Measurements from ENCODE around the gene MEN1.

Gene MEN1

GRCh38 chr11:64834723-64835615 is 24.6 kb upstream of the MEN1 start (continued):
- TF ChIP-seq ZSCAN4 (tag by site-specific recombination; IDR thresholded peaks at IDR 0.05) (no peak), ZNF626 (tag by site-specific recombination; IDR thresholded peaks at IDR 0.05) (no peak), ZNF837 (tag by site-specific recombination; IDR thresholded peaks at IDR 0.05) (no peak), ZNF26 (tag by site-specific recombination; IDR thresholded peaks at IDR 0.05) (no peak), ZBTB48 (tag by site-specific recombination; IDR thresholded peaks at IDR 0.05) (no peak), ZNF24 (tag by site-specific recombination; IDR thresholded peaks at IDR 0.05) (no peak), GLIS2 (tag by site-specific recombination; IDR thresholded peaks at IDR 0.05) (0 out of 2 replicates have a peak, but pooled peaks have one; percentile 22), MYNN (tag by site-specific recombination; IDR thresholded peaks at IDR 0.05; ENCODE audit: borderline replicate concordance) (no peak), ZNF133 (tag by site-specific recombination; IDR thresholded peaks at IDR 0.05) (peak; percentile 42; the same call in 1 of the 2 replicates), SCRT2 (tag by site-specific recombination; IDR thresholded peaks at IDR 0.05) (peak; percentile 81), SETDB1 (IDR thresholded peaks at IDR 0.05; ENCODE audit: insufficient read length, low read length) (no peak), SCRT1 (tag by site-specific recombination; IDR thresholded peaks at IDR 0.05; ENCODE audit: borderline replicate concordance) (no peak), ZNF292 (tag by site-specific recombination; IDR thresholded peaks at IDR 0.05; ENCODE audit: borderline replicate concordance, low read depth) (no peak)

GRCh38 chr11:64834031-64834722 is 23.8 kb upstream of the MEN1 start:
- ChIA-PET POLR2A (interaction anchor here (0.6 to 3.1 kb wide), 3 partner anchors 10 to 854 kb away, joined by 3 to 11 read pairs (median 4); partner anchors contain the start of genes CDC42BPG and SF1), CTCF (interaction anchor here (0.6 to 1.1 kb wide), 3 partner anchors 9 to 415 kb away, joined by 3 read pairs; no protein-coding TSS in a partner anchor)
- Histone ChIP-seq H3K27ac (ENCODE audit: extremely low read depth, low read depth, low read length) (no peak overlapping the region), H3K36me3 (ENCODE audit: control insufficient read depth in 2 of 2, insufficient read depth in 1 of 2, low read length in 2 of 2) (peaks cover 0 to 21% of the 10 kb centered on the region in 2 experiments; a peak in 1 of 3 replicates), H3K4me1 (ENCODE audit: control insufficient read depth, insufficient read depth, low read length) (no peaks in the 10 kb centered on the region), H3K9me3 (ENCODE audit: control insufficient read depth, insufficient read depth, low read depth, low read length) (no peaks in the 10 kb centered on the region), H3K4me3 (ENCODE audit: low read depth, low read length) (no peak overlapping the region)
- peak; percentile 53; the same call in 1 of the 2 replicates for TF ChIP-seq ZBTB6 (tag by site-specific recombination; IDR thresholded peaks at IDR 0.05)
- no peak for TF ChIP-seq HIC1 (tag by site-specific recombination; IDR thresholded peaks at IDR 0.05)
- TF ChIP-seq CTCF (tag by site-specific recombination; IDR thresholded peaks at IDR 0.05): no peak

Measured in HEK293 (cell line).